Activated CD8-positive, alpha-beta T cell treated with anti-CD3 and anti-CD28 coated beads for 36 hours (primary cell): Measurements from ENCODE around the gene SPATA18. TPM values are rescaled to one million over a fixed set of nuclear protein-coding genes. Genes with fewer than 3 reads are reported as not detected.

Experiments used
- ATAC-seq: fragments of 200-7000 bp; cut with Tn5 transposase; one replicate; pipeline ENCODE4 v1.10.0; 2021; ENCODE audit warnings: mild to moderate bottlenecking, moderate library complexity
- CTCF ChIA-PET: fragments of 350-600 bp; sonication (Branson Sonifier 250); formaldehyde crosslinking; loops from one replicate; lab custom pipeline; 2021; ENCODE audit warnings: antibody characterized with exemption; lab: Charles Lee
- POLR2A ChIA-PET: fragments of 350-600 bp; sonication (Branson Sonifier 250); formaldehyde crosslinking; loops from one replicate; lab custom pipeline; 2021; ENCODE audit warnings: antibody characterized with exemption; lab: Charles Lee
- DNase-seq: peaks from one replicate; pipeline ENCODE4 v3.0.0-alpha.2; 2020
- H3K27ac Mint-ChIP-seq: one replicate; pipeline ENCODE4 v1.8.0; 2021; ENCODE audit warnings: mild to moderate bottlenecking, mixed read lengths
- H3K27me3 Mint-ChIP-seq: one replicate; pipeline ENCODE4 v1.8.0; 2021; ENCODE audit warnings: mixed read lengths
- H3K36me3 Mint-ChIP-seq: one replicate; pipeline ENCODE4 v1.8.0; 2021; ENCODE audit warnings: low read depth, mixed read lengths
- H3K4me1 Mint-ChIP-seq: one replicate; pipeline ENCODE4 v1.8.0; 2021; ENCODE audit warnings: low read depth, mixed read lengths
- H3K4me3 Mint-ChIP-seq: one replicate; pipeline ENCODE4 v1.8.0; 2021; ENCODE audit warnings: mild to moderate bottlenecking, moderate library complexity, mixed read lengths
- H3K9me3 Mint-ChIP-seq: one replicate; pipeline ENCODE4 v1.8.0; 2021; ENCODE audit warnings: mixed read lengths
- intact Hi-C: fragments of 100-400 bp; cut with micrococcal nuclease; formaldehyde crosslinking; loops from one replicate; pipeline ENCODE4 v1.10.0; 2022
- total RNA-seq, 2 experiments: library from RNA; stranded (reverse); gene quantifications; one replicate each; pipeline ENCODE4 v1.2.3, GENCODE V29; 2021
- TF ChIP-seq, protein P1 (sequence below): fragments of 200-600 bp; IDR thresholded peaks from one replicate; pipeline ENCODE4 v1.8.0; 2022; ENCODE audit warnings: antibody characterized with exemption, mild to moderate bottlenecking

SPATA18 gene
- total RNA-seq, 2 experiments from 2014 or later, result 0.58 TPM; not detected in 1

DNA sequence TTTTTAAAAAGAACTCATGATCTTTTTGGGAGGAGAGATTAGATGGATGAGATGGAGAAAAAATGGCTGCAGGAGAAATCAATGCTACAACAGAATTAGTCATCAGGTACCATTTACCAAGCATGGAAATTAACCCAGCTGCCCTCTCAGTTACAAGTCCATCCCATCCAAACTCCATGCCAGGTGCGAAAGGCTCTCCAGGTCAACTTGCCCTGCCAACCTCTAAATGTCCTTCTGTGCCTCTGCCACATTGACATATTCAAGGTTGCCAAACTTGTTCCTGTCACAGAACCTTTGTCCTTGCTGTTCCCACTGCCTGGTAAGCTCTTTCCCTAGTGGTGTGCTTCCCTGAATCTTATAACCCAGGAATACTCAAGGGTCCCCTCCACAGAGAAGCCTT is 7.2 kb downstream of the SPATA18 start:
- Mint-ChIP-seq H3K27me3 (peaks cover 25% of the 10 kb centered on the region), H3K4me3 (no peak overlapping the region), H3K36me3 (no peaks in the 10 kb centered on the region), H3K4me1 (no peaks in the 10 kb centered on the region), H3K27ac (no peak overlapping the region), H3K9me3 (no peaks in the 10 kb centered on the region)
- ATAC-seq (no peak), DNase-seq (no peak)
- TF ChIP-seq, protein P1, sequence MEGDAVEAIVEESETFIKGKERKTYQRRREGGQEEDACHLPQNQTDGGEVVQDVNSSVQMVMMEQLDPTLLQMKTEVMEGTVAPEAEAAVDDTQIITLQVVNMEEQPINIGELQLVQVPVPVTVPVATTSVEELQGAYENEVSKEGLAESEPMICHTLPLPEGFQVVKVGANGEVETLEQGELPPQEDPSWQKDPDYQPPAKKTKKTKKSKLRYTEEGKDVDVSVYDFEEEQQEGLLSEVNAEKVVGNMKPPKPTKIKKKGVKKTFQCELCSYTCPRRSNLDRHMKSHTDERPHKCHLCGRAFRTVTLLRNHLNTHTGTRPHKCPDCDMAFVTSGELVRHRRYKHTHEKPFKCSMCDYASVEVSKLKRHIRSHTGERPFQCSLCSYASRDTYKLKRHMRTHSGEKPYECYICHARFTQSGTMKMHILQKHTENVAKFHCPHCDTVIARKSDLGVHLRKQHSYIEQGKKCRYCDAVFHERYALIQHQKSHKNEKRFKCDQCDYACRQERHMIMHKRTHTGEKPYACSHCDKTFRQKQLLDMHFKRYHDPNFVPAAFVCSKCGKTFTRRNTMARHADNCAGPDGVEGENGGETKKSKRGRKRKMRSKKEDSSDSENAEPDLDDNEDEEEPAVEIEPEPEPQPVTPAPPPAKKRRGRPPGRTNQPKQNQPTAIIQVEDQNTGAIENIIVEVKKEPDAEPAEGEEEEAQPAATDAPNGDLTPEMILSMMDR, result no peak
- intact Hi-C loops, result no loop called here
- CTCF ChIA-PET, result no interaction called here
- POLR2A ChIA-PET, result no interaction called here

DNA sequence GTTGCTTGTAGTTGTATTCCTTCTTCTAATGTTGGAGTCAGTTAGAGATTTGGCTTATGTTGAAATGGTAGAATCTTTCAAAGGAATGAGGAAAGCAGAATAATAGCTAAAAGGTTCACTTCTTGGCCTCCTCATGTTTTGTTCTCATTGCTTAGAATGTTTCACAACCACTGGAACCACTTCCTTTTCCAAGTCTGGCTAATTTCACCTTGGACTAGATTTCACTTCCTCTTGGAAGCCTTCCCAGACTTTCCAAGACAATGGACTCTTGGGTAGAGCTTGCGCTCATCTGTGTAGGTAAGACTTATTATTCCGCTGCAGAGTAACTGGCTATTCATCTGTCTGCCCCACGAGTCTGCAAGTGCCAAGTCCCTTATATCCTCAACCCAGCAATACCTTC is 8.3 kb downstream of the SPATA18 start:
- no peak for DNase-seq
- H3K36me3 Mint-ChIP-seq, result no peaks in the 10 kb centered on the region
- H3K4me1 Mint-ChIP-seq, result no peaks in the 10 kb centered on the region
- H3K27me3 Mint-ChIP-seq, result peaks cover 19% of the 10 kb centered on the region
- TF ChIP-seq, protein P1, result no peak
- ChIA-PET POLR2A (no interaction called here), CTCF (no interaction called here)
- ATAC-seq, result no peak
- no peak overlapping the region for H3K4me3 Mint-ChIP-seq
- H3K27ac Mint-ChIP-seq, result no peak overlapping the region
- intact Hi-C loops, result no loop called here
- H3K9me3 Mint-ChIP-seq, result no peaks in the 10 kb centered on the region

DNA sequence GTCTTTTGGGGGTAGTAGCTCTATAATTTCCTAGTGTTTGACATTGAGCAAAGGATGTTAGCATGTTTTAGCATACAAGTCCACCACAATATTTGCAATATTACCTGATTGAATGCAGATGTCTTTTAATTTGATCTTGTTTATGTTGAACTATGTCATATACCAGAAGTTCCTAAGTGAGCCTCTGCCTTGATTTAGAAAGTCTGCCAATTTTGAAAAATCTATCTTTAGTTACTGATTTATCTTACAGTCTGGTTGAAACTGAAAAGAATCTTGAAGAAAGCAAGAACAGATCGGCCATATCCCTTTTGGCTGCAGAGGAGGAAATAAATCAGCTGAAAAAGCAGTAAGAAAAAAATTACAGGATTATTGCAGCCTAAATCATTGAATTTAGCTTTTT is 18.5 kb downstream of the SPATA18 start:
- Mint-ChIP-seq H3K4me3 (no peak overlapping the region), H3K27ac (no peak overlapping the region), H3K36me3 (no peaks in the 10 kb centered on the region), H3K4me1 (no peaks in the 10 kb centered on the region), H3K27me3 (peaks cover 20% of the 10 kb centered on the region), H3K9me3 (no peaks in the 10 kb centered on the region)
- POLR2A ChIA-PET, result no interaction called here
- intact Hi-C loops, result no loop called here
- CTCF ChIA-PET, result no interaction called here
- ATAC-seq, result no peak
- DNase-seq, result no peak
- TF ChIP-seq, protein P1, result no peak

DNA sequence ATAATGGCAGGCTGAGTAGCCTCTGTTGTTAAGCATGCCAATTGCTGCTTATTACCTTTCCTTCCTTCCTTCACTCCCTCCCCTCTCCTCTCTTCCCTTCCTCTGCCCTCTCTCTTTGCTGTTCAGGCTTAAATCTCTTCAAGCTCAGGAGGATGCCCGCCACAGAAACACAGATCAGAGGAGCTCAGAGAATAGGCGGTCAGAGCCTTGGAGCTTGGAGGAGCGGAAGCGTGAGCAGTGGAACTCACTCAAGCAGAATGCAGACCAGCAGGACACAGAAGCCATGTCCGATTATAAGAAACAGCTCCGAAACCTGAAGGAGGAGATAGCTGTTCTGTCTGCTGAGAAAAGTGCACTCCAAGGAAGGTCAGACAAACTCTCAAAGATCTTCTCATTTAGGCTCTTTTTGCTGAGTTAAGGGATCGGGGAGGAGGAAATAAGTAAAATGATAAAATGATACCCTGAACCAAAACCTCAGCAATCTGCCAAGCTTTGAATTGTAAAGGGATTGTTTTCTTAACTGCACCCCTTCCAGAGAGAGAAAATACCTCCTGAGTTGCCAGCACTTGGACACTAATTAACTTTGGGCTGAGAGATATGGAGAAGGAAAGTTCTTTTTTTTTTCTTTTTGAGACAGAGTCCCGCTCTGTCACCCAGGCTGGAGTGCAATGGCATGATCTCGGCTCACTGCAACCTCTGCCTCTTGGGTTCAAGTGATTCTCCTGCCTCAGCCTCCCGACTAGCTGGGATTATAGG is 20.9 kb downstream of the SPATA18 start:
- ATAC-seq, result no peak
- H3K27ac Mint-ChIP-seq, result no peak overlapping the region
- H3K27me3 Mint-ChIP-seq, result peaks cover 28% of the 10 kb centered on the region
- CTCF ChIA-PET, result no interaction called here
- POLR2A ChIA-PET, result no interaction called here
- H3K4me3 Mint-ChIP-seq, result no peak overlapping the region
- no peaks in the 10 kb centered on the region for H3K4me1 Mint-ChIP-seq
- intact Hi-C loops, result no loop called here
- no peak for DNase-seq
- TF ChIP-seq, protein P1, result no peak
- H3K36me3 Mint-ChIP-seq, result no peaks in the 10 kb centered on the region
- no peaks in the 10 kb centered on the region for H3K9me3 Mint-ChIP-seq

DNA sequence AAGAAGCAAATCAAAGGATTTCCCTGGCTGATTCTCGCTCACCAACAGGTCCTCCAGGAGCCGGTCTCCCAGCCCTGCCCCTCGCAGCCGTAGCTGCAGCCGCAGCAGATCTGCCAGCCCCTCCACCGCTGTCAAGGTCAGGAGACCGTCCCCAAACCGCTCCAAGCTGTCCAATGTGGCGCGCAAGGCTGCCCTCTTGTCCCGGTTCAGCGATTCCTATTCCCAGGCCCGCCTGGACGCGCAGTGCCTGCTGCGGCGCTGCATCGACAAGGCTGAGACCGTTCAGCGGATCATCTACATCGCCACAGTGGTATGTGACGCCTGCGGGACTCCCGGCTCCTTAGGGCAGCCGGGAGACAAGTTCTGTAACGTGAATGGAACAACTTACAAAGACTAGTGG is 25.6 kb downstream of the SPATA18 start:
- intact Hi-C loops, result no loop called here
- no peak overlapping the region for H3K27ac Mint-ChIP-seq
- no peak for DNase-seq
- H3K9me3 Mint-ChIP-seq, result no peaks in the 10 kb centered on the region
- H3K36me3 Mint-ChIP-seq, result no peaks in the 10 kb centered on the region
- ChIA-PET CTCF (no interaction called here), POLR2A (no interaction called here)
- H3K4me3 Mint-ChIP-seq, result no peak overlapping the region
- H3K27me3 Mint-ChIP-seq, result peaks cover 19% of the 10 kb centered on the region
- no peak for ATAC-seq
- no peaks in the 10 kb centered on the region for H3K4me1 Mint-ChIP-seq
- TF ChIP-seq, protein P1, result no peak
